Activated T-cell treated with anti-CD3 and anti-CD28 coated beads, Interleukin-2, amount 50 U/mL, for 72 hours (primary cell): Measurements from ENCODE around the gene GRIN2C. TPM values are rescaled to one million over a fixed set of nuclear protein-coding genes. Genes with fewer than 3 reads are reported as not detected.

Experiments
- ATAC-seq, 2 donors: fragments of 150-1000 bp; cut with Tn5 transposase; replicated peaks in 1 of 2; 2 replicates each; pipeline ENCODE4 v1.10.0; 2021; ENCODE audit warnings: moderate library complexity in 2 of 2, mild to moderate bottlenecking in 1 of 2
- DNase-seq, 2 donors: peaks; one replicate each; pipeline ENCODE4 v3.0.0; 2021 to 2022; ENCODE audit warnings: mixed read lengths in 1 of 2
- H3K27ac Mint-ChIP-seq: one replicate; pipeline ENCODE4 v1.8.0; 2022; ENCODE audit warnings: mild to moderate bottlenecking, moderate library complexity, mixed read lengths
- H3K27me3 Mint-ChIP-seq: one replicate; pipeline ENCODE4 v1.8.0; 2022; ENCODE audit warnings: low read depth, mixed read lengths
- H3K36me3 Mint-ChIP-seq, 2 donors: one replicate each; pipeline ENCODE4 v1.8.0; 2022; ENCODE audit warnings: mixed read lengths in 2 of 2, mild to moderate bottlenecking in 1 of 2; ENCODE audit not compliant: insufficient read depth in 2 of 2
- H3K4me1 Mint-ChIP-seq: one replicate; pipeline ENCODE4 v1.8.0; 2022; ENCODE audit warnings: low read depth, mixed read lengths
- H3K4me3 Mint-ChIP-seq, 2 donors: one replicate each; pipeline ENCODE4 v1.8.0; 2022; ENCODE audit warnings: mild to moderate bottlenecking in 2 of 2, mixed read lengths in 2 of 2, moderate library complexity in 2 of 2
- H3K9me3 Mint-ChIP-seq, 2 donors: one replicate each; pipeline ENCODE4 v1.8.0; 2022; ENCODE audit warnings: mixed read lengths in 2 of 2
- total RNA-seq, 2 donors: library from RNA; stranded (reverse); gene quantifications; one replicate each; pipeline ENCODE4 v1.2.3, GENCODE V29; 2022

GRIN2C gene
- total RNA-seq, 2 donors from 2014 or later, result 0.14 to 0.37 TPM

DNA sequence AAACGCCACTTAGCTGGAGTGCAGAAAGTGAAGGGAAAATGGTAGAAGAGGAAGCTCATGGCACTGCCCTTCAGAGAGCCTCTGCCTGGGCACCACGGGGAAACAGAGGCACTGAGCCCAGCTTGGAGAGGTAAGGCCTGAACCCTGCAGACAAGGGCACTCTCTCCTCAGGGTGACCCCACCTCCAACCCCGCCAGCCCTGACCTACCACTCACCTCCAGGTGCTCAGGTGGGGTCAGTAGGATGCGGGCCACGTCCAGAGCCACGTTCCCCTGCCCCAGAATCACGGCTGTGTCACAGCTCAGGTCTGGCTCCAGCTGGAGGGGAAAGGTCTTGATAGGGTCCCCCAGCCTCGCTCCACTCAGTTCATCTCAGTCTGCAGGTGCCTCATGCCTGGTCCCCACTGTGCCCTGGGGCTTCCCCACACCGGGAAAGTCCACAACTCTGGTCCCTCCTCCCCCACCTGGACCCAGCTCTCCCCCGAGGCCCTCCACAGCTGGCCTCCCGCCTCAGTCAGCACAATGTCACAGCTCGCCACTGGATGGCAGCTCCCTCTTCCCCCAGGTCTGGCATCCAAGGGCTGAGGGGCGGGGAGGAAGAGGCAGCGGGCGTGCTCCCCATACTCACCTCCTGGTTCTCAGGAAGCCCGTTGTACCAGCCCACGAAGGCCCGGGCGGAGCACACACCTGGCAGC, 6.0 kb upstream of the GRIN2C start:
- Mint-ChIP-seq H3K9me3 (no peaks in the 10 kb centered on the region), H3K36me3 (peaks cover 0 to 6% of the 10 kb centered on the region in 2 donors), H3K4me1 (peaks cover 15% of the 10 kb centered on the region), H3K4me3 (no peak overlapping the region), H3K27me3 (peaks cover 1% of the 10 kb centered on the region), H3K27ac (no peak overlapping the region)
- DNase-seq (no peak), ATAC-seq (no peak)

DNA sequence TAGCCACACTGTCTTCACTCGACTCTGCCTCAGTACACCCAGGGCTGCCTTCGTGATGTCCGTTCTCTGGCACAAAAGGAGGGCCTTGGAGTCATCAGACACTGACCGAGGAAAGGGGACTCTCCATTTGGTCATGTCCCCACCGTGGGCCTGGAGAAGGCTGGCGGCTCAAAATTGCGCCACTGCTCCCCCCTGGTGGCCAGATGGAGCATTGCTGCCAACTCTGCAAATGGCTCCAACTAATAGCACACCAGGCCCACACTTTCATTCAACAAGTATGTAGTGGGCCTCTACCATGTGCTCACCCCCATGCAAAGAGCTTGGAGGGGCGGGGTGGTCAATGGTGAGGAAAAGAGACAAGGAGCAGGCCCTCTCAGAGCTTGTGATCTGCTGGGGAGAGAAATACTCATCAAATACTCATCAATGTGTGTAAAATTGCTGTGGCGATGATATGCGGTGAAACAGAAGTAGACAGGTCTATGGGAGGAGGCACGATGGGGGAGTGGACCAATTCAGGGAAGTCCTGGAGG, 5.2 kb upstream of the GRIN2C start:
- peaks cover 15% of the 10 kb centered on the region for H3K4me1 Mint-ChIP-seq
- peaks cover 8% of the 10 kb centered on the region for H3K27me3 Mint-ChIP-seq
- H3K4me3 Mint-ChIP-seq, result no peak overlapping the region
- peaks cover 0 to 4% of the 10 kb centered on the region in 2 donors for H3K36me3 Mint-ChIP-seq
- no peak overlapping the region for H3K27ac Mint-ChIP-seq
- no peaks in the 10 kb centered on the region for H3K9me3 Mint-ChIP-seq
- ATAC-seq (peak; percentile 43 to 49), DNase-seq (peak; percentile 64 to 78)

DNA sequence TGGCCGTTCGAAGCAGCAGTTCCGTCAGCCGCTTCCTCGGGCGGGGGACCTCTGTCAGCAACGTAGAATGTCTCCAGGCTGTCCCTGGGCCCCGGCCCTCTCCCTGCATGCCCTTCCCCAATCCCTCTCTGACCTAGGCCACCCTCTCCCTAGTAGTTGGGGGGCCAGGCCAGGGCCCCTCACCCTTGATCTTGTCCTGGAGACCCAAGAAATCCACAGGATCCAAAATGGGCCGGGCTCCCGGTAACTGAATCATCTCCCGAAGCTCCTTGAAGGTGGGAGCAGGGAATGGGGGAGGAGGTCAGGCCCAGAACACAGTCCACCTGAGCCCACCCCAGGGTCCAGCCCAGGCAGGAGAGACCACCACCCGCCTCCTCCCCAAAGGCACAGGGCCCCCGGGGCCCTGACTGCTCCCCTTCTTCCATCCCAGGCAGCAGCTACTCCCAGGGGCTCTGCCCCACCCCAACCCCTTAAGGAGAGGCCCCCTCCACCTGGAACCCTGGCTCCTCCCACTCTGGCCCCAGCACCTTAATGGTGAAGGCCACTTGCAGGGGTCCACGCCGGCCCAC, 4.7 kb upstream of the GRIN2C start:
- Mint-ChIP-seq H3K27ac (no peak overlapping the region), H3K27me3 (peaks cover 8% of the 10 kb centered on the region), H3K4me1 (peaks cover 15% of the 10 kb centered on the region), H3K36me3 (peaks cover 0 to 4% of the 10 kb centered on the region in 2 donors), H3K4me3 (no peak overlapping the region), H3K9me3 (no peaks in the 10 kb centered on the region)
- ATAC-seq (no peak), DNase-seq (no peak)

DNA sequence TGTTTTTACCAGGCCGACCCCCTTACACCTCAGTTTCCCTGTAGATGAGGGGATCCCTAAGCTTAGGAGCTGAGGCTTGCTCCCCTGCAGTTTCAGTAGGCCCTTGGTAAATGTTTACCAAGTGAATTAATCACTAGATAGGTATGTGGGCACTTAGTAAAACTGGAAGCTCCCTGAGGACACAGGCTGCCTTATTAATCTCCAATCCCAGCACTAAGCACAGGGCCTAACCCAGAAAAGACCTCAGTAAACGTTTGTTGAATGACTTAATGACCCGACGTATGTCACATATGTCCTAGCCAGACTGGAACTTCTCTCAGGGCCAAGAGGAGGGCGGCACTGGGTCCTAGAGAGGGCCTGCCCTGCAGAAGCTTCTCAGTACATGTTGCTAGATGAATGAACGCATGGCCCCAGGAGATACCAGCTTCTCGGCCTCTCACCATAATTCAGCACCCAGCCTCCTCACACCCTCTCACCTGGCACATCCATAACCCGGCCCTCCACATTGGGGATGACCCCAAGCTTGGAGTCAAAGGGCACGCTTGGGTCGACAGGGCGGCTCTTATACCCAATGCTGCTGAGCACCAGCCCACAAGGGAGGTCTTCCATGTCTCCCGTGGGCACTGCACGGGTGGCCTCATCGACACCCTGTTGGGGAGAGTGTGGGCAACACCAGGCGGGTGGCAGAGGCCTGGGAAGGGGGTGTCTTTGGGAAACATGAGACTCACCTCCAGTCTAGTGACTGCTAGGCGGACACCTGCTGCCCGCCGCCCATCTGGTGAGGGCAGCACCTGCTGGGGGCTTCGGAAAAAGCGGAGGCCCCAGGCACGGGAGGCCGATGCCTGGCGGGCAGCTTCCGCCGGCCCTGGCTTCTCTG, 4.0 kb upstream of the GRIN2C start:
- Mint-ChIP-seq H3K4me3 (no peak overlapping the region), H3K36me3 (peaks cover 0 to 4% of the 10 kb centered on the region in 2 donors), H3K9me3 (no peaks in the 10 kb centered on the region), H3K4me1 (peaks cover 13% of the 10 kb centered on the region), H3K27ac (no peak overlapping the region), H3K27me3 (peaks cover 15% of the 10 kb centered on the region)
- DNase-seq (no peak), ATAC-seq (no peak)

DNA sequence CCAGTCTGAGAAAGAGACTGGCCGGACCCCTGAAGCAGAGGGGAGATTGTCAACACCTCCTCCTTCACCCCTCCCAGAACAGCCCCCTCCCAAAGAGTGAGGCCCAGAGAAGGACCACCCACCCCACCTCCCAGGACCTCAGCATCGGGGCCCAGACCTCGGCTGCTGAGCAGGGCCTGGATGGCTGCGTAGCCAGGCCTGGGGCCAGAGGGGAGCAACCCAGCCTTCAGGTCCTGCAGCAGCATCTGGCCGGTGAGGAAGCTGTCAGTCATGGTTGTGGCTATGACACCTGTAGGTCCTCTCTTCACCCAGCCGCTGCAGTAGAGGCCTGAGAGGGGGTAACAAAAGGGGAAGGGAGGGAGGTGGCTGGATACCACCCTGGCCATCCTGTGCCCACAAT, 3.2 kb upstream of the GRIN2C start:
- no peak for ATAC-seq
- Mint-ChIP-seq H3K4me3 (no peak overlapping the region), H3K9me3 (no peaks in the 10 kb centered on the region), H3K27me3 (peaks cover 23% of the 10 kb centered on the region), H3K36me3 (peaks cover 0 to 4% of the 10 kb centered on the region in 2 donors), H3K27ac (no peak overlapping the region), H3K4me1 (peaks cover 8% of the 10 kb centered on the region)
- no peak for DNase-seq

DNA sequence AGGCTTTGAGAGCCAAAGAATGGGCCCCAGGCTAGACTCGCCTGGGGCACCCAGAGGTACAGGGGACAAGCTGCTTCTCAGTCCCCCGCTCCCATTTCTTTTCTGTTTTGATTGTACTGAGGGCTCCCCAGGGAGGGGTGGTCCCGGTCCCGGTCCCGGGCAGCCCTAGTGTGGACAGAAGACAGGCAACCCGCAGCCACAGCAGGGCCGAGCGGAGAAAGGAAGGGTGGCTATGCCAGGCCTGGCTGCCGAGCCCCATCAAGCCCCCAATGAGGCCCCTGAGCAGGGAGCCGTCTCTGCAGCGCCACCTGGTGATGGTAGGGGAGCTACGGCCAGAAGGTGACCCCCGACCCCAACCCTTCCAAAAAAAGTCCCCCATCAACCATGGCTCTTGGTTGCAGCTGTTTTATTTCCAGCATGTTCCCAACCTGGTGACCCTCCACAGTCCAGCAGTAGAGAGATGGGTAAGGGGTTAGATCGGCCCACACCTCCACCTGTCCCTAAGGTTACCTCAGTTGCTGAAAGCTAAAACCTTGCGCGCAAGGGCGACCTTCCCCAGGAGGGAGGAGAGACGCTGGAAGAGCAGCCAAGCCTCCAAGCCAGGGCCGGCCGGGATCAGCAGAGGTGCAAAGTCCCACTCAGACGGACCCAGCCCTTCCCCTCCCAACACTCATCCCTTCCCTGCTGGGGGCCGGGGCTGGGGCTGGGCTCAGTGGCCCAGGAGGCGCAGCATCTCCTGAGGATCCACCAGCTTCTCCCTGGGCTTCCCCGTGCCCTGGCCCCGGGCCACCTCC, 2.6 kb upstream of the GRIN2C start:
- DNase-seq (peak; percentile 82), ATAC-seq (peak; percentile 57 to 70)
- Mint-ChIP-seq H3K27me3 (peaks cover 29% of the 10 kb centered on the region), H3K36me3 (peaks cover 0 to 4% of the 10 kb centered on the region in 2 donors), H3K4me1 (peaks cover 8% of the 10 kb centered on the region), H3K4me3 (peak overlapping the region; percentile 47 to 54), H3K27ac (no peak overlapping the region), H3K9me3 (no peaks in the 10 kb centered on the region)

DNA sequence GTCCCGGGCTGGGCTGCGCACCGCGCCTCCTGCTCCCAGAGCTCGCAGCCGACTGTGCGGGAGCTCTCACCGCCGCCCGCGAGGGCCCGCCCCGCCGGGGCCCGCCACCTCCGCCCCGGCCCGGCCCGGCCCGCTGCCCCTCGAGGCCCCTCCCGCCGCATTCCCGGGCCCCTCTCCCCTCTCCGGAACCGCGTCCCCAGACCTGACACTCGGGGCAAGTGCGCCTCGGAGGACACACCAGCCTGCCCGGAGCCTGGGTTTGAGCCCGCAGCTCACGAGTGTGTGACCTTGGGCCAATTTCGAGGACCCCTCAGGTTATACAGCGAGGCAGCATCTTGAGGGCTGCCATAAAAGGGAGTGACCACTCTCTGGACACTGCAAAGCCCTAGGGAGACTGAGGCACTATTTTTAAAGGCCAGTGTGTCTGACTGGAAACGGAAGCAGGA, 2.0 kb upstream of the GRIN2C start:
- DNase-seq, result no peak
- H3K4me3 Mint-ChIP-seq, result peak overlapping the region; percentile 47 to 54
- H3K4me1 Mint-ChIP-seq, result peaks cover 8% of the 10 kb centered on the region
- peaks cover 35% of the 10 kb centered on the region for H3K27me3 Mint-ChIP-seq
- ATAC-seq, result peak in 1 of 2 donors; percentile 10
- H3K36me3 Mint-ChIP-seq, result peaks cover 0 to 4% of the 10 kb centered on the region in 2 donors
- H3K9me3 Mint-ChIP-seq, result no peaks in the 10 kb centered on the region
- no peak overlapping the region for H3K27ac Mint-ChIP-seq

DNA sequence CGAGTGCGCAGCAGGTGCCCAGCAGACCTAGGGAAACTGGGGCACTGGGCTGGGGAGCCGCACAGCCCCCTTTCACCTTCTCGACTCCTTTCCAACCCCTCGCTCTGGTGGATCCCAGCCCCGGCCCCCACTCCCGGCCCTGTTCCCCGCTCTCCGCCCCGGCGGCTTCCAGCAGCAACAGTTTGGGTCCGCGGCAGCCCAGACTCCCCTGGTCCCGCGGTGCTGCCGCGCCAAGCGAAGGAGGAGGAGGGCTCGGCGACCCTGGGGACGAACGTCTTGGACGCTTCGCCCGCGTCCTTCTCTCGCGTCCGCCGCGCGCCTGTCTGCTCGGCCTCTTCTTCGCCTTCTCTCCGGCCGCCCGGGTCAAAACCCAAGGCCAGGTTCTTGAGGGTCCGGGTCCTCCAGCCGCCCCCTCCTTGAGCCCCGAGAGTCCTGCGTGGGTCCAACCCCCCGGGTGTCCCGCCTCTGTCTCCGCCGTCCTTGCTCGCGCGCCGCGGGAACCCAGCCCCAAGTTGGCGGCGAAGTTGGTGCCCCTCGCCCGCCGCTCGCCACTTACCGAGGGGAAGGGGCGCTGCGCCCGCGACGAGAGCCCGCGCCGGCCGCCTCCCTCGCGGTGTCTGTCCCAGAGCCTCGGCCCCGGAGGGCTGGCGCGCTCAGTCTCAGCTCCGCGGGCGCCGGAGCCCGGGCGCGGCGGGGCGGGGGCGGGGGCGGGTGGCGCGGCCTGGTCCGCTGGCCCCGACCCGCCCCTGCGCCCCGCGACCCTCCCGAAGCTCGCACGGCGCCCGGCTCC, 1.4 kb upstream of the GRIN2C start:
- Mint-ChIP-seq H3K4me3 (peak overlapping the region; percentile 73), H3K4me1 (peaks cover 8% of the 10 kb centered on the region), H3K36me3 (peaks cover 0 to 4% of the 10 kb centered on the region in 2 donors), H3K27me3 (peaks cover 41% of the 10 kb centered on the region), H3K9me3 (no peaks in the 10 kb centered on the region), H3K27ac (no peak overlapping the region)
- DNase-seq (no peak), ATAC-seq (peak in 1 of 2 donors; percentile 1)

DNA sequence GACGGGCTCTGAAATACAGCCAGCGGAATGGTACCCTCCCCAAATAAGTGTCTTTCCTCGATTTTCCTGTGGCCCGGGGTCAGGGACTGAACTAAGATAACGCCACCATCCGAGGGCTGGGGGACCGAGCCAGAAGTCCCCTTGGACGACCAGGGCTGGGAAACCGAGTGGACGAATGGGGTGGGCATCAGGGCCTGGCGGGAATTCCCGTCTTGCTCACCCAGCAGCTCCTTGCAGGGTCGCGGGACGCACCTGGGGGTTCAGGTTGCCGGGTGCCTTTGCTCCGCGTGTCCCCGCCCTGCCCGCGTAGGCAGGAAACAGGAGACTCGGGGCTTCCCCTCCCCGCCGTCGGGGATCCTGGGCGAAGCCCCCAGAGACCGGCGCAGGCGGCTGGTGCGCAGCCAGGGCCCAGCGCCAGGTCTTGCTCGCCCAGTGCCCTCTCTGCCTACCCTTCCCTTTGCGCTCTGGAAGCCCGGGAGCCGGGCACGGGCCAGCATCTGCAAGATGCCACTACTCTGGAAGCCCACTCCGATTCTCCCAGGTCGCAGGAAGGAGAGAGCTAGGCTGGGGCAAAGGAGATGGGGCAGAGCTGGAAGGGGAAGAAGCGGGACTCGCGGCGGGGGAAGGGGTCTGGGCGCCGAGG, 665 bp upstream of the GRIN2C start:
- peak overlapping the region; percentile 73 for H3K4me3 Mint-ChIP-seq

DNA sequence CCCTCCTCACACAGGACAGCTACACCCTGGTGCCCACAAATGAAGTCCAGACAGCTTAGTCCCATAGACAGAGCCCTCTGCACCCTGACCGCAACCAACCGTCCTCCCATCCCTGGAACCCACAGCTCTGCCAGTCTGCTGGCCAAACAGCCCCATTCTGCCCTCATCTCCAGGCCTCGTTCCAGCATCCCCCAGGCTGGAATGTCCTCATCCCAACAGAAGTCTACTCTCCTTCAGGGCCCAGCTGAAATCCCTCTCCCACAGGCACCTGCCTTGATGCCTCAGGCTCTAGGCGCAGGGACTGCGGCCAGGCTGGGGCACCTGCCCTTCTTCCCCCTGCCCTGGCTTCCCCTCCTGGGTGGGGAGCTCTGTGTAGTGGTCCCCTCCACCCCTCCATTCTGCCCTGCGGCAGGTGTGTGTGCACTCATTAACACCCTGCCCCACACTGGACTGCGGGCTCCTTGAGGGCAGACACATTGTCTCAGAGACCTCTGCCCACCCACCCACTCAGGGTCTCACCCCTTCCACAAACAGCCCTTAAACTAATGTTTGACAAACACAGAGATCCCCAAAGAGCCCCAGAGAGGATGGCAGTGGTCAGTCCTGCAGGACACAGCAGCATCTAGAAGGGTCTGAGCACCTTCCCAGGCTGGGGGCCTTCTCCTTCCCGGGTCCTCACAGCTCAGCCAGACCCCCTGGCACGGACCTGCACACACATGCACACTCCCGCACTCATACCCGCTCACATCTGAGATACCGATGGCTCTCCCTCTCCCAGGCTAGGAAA, 820 bp downstream of the GRIN2C start:
- DNase-seq, result no peak
- no peak for ATAC-seq
- H3K9me3 Mint-ChIP-seq, result no peaks in the 10 kb centered on the region
- no peaks in the 10 kb centered on the region for H3K4me1 Mint-ChIP-seq
- H3K27ac Mint-ChIP-seq, result no peak overlapping the region
- peak overlapping the region; percentile 29 to 56 for H3K4me3 Mint-ChIP-seq
- peaks cover 63% of the 10 kb centered on the region for H3K27me3 Mint-ChIP-seq
- peaks cover 0 to 4% of the 10 kb centered on the region in 2 donors for H3K36me3 Mint-ChIP-seq

More for the DNA sequence above, 665 bp upstream of the GRIN2C start:
- DNase-seq, result peak; percentile 30 to 31
- no peak overlapping the region for H3K27ac Mint-ChIP-seq
- no peaks in the 10 kb centered on the region for H3K9me3 Mint-ChIP-seq
- peak in 1 of 2 donors; percentile 7 for ATAC-seq
- peaks cover 0 to 4% of the 10 kb centered on the region in 2 donors for H3K36me3 Mint-ChIP-seq
- H3K27me3 Mint-ChIP-seq, result peaks cover 48% of the 10 kb centered on the region
- peaks cover 7% of the 10 kb centered on the region for H3K4me1 Mint-ChIP-seq

DNA sequence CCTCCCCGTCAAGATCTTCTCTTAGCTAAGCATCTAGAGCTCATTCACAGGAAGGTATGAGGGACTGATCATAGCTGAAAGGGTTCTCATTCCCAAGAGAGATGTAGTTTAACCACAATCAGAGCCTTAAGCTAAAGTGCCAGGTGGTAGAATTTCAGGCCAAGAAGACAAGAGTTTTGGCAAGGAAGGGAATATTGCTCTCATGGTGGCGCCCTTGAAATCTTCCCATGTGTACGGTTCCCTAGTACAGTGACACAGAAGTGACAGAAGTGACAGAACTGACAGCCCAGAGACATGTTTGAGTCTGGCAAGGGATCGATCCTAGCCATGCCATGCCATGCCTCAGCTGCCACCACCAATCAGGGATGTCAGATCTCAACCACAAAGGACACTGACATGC, 2.5 kb downstream of the GRIN2C start:
- ATAC-seq, result no peak
- H3K36me3 Mint-ChIP-seq, result no peaks in the 10 kb centered on the region
- peaks cover 9% of the 10 kb centered on the region for H3K4me1 Mint-ChIP-seq
- no peak overlapping the region for H3K4me3 Mint-ChIP-seq
- peaks cover 75% of the 10 kb centered on the region for H3K27me3 Mint-ChIP-seq
- H3K27ac Mint-ChIP-seq, result no peak overlapping the region
- DNase-seq, result no peak
- no peaks in the 10 kb centered on the region for H3K9me3 Mint-ChIP-seq
